Measurements from ENCODE around the gene SLC23A1.

SLC23A1 gene

DNA sequence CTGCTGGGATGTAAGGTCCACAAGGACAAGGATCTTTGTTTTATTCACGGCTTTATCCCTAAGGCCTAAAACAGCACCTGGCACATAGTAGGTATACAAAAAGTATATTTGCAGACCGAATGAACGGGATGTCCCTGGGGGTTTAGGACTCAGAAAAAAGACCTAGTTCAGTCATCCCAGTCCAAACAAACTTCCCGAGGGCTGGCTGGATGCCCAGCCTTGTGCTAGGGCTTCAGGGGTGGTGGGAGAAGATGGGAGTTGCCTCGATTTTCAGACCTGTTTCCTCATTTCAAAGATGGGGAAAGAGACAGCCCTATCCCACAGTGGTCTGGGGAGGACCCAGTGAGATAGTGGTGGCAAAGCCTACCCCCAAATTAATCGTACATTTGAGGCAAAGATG lies 14.8 kb upstream of the SLC23A1 start:
- DNase-seq (no peak), ATAC-seq (no peak)
- Mint-ChIP-seq H3K4me1 (peaks cover 32% of the 10 kb centered on the region), H3K27me3 (no peaks in the 10 kb centered on the region), H3K9me3 (no peaks in the 10 kb centered on the region), H3K4me3 (no peak overlapping the region), H3K27ac (peak overlapping the region; percentile 31), H3K36me3 (ENCODE audit: low read depth) (peaks cover 3% of the 10 kb centered on the region)

DNA sequence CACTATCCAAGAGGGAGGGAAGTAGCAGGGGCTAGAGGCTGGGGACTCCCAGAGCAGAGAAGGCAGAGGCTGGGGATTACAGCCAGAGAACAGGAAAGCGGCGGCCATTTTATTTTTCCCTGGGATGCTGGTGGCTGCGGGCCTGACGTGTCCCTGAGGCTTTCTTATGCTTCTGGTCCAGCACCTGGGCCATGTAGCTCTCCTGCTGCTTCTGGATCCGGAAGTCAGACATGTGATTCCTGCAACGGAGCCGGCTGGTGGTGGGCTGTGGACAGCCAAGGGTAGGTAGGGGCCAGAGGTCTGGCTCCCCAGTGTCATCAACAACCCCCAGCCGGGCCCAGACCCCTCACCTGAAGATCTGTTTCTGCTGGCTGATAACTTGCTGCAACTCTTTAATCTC lies 13.6 kb upstream of the SLC23A1 start:
- ATAC-seq (no peak), DNase-seq (no peak)
- peaks cover 3% of the 10 kb centered on the region for H3K36me3 Mint-ChIP-seq (ENCODE audit: low read depth)
- H3K4me1 Mint-ChIP-seq = peaks cover 29% of the 10 kb centered on the region
- no peaks in the 10 kb centered on the region for H3K9me3 Mint-ChIP-seq
- H3K27ac Mint-ChIP-seq = no peak overlapping the region
- H3K4me3 Mint-ChIP-seq = no peak overlapping the region
- no peaks in the 10 kb centered on the region for H3K27me3 Mint-ChIP-seq

DNA sequence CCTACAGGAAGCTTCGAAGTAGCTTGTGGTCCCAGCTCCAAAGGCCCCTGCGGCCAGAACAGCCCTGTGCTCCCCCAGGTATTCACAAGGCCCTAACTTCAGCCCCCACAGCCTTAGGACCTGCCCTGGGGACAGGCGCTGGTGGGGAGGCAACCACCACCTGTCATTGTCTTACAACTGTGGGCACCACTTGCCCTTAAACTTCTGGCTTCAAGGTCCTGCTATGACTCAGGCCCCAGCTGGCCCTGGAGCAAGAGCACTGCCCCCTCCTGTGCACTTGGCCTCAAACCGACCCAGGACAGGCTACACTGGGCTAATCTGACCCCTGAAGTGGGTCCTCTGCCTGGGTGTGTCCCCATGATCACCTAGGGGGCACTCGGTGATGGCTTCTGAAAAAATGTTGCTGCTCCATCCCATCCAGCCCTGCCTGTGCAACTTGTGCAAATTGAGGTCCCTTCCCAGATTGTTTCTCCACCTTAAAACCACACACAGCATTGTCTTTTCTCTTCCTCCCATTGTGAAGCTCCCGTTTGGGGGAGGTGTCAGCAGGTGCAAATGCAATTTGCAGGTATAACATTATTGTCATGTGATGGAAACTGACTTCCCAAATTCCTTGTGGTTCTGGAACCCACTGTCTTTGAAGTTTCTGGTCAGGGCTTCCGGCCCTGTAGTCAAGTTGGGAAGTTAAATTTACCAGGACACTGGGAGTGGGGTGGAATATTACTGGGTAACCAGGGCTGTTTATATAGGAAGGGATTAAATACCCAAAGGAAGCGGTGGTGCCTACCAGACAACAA lies 12.9 kb upstream of the SLC23A1 start:
- peaks cover 3% of the 10 kb centered on the region for H3K36me3 Mint-ChIP-seq (ENCODE audit: low read depth)

DNA sequence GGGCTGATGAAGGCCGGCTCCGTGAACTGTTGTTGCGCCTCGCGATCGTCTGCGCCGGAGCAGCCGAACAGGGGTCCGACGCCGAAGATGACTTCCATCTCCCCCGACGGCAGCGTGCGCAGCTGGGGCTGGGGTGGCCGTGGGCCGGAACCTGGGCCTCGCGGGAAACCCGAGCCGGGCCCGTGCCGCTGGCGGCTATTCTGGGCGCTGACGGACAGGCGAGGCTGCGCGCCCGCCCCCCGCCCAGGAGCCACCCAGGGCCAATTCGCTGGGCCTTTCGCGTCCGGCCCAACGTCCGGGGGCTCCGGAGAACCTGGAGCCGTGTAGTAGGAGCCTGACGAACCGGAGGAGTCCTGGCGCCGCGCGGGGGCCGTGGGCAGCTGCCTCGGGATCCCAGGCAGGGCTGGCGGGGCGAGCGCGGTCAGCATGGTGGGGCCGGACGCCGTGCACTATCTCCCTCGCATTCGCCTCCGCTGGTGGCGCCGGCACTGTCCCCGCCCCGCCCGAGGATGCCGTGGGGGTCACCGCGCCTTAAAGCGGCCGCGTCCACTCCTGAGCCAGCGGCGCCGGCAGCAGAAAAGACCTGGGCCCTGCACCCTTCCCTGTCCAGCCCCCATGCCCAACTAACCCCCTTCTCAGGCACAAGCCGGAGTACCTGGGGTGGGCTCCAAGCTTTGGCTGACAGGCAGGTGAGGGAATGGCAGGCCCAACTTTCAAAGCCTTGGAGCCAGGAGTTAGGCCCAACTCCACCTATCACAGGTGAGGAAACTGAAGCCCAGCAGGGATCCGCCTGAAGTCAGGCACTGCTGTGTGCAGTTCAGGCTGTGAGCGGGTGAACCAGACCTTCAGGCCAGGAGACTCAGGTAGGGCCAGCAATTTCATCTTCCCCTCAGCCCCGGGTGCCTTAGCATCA lies 11.8 kb upstream of the SLC23A1 start, which contains the start of gene PROB1:
TSS of gene PROB1 (minus strand) at position 451 of the 913 bp plus-strand sequence. CDS start at position 428, 23 bp downstream.
- H3K27ac Mint-ChIP-seq = no peak within 1 kb of the TSS
- H3K4me1 Mint-ChIP-seq = peaks cover 45% of the 10 kb centered on the region
- DNase-seq (no peak), ATAC-seq (no peak)
- H3K36me3 Mint-ChIP-seq (ENCODE audit: low read depth) = peaks cover 3% of the 10 kb centered on the region
- H3K9me3 Mint-ChIP-seq = no peaks in the 10 kb centered on the region
- H3K27me3 Mint-ChIP-seq = no peaks in the 10 kb centered on the region
- peak within 1 kb of the TSS; percentile 92 for H3K4me3 Mint-ChIP-seq

More for the DNA sequence above, 12.9 kb upstream of the SLC23A1 start:
- Mint-ChIP-seq H3K4me3 (peak overlapping the region; percentile 1), H3K4me1 (peaks cover 35% of the 10 kb centered on the region), H3K27me3 (no peaks in the 10 kb centered on the region), H3K9me3 (no peaks in the 10 kb centered on the region), H3K27ac (no peak overlapping the region)
- ATAC-seq = no peak
- DNase-seq = no peak

DNA sequence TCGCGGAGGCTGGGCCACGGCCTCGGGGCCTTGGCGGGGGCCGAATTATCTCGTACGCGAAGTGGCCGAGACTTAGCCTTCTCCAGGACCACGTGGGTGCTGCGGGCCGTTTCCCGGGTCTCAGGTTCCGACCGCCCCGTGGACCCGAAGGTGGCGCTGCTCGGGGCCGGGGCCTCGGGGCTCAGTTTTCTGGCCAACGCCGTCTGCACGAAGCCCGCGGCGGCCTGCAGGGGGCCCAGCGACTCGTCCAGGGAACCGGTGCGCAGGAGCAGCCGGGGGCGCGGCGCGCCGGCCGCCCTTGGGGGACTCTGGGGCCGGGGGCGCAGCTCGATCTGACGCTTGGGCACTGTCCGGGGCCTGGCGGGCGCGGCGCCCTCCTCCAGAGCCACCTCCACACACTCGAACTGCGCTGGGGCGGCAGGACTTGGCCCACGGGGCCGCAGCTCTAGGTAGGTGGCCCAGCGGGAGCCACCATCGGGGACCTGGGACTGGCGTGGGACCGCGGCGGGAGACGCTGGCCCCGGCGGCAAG lies 11.1 kb upstream of the SLC23A1 start:
- H3K27ac Mint-ChIP-seq = no peak overlapping the region
- H3K4me1 Mint-ChIP-seq = peaks cover 45% of the 10 kb centered on the region
- no peak for ATAC-seq

DNA sequence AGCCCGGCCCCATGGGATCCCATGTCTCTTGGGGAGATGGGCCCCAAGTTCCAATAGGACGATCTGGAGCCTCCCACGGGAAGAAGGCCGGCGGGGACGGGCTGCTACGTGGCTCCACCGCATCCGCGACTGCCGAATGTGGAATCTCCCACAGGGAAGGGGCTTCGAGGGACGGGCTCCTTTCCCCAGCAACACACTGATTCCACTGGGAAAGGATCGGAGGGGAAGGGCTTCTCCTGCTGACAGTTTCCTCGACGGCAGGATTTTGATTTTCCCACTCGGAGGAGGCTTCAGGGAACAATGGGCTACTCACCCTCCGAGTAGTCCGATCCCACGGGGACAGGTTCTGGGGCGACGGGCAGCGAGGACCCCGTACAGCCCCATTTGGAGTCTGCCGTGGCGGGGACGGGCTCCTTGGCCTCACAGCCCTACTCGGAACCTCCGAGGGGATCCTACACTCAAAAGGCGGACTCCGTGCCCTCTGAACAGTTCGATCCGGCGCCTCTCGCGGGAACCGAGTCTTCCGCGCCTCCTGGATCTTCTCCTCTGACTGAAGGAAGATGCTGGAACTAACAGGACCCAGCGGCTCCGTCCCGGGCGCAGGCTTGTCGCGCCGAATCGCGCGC lies 10.5 kb upstream of the SLC23A1 start:
- Mint-ChIP-seq H3K36me3 (ENCODE audit: low read depth) (peaks cover 3% of the 10 kb centered on the region), H3K27ac (peak overlapping the region; percentile 86), H3K27me3 (no peaks in the 10 kb centered on the region), H3K4me1 (peaks cover 46% of the 10 kb centered on the region), H3K9me3 (no peaks in the 10 kb centered on the region), H3K4me3 (peak overlapping the region; percentile 92)
- DNase-seq (no peak), ATAC-seq (no peak)

More for the DNA sequence above, 11.1 kb upstream of the SLC23A1 start:
- H3K4me3 Mint-ChIP-seq = peak overlapping the region; percentile 92
- DNase-seq = peak; percentile 67
- no peaks in the 10 kb centered on the region for H3K27me3 Mint-ChIP-seq
- no peaks in the 10 kb centered on the region for H3K9me3 Mint-ChIP-seq
- peaks cover 3% of the 10 kb centered on the region for H3K36me3 Mint-ChIP-seq (ENCODE audit: low read depth)

DNA sequence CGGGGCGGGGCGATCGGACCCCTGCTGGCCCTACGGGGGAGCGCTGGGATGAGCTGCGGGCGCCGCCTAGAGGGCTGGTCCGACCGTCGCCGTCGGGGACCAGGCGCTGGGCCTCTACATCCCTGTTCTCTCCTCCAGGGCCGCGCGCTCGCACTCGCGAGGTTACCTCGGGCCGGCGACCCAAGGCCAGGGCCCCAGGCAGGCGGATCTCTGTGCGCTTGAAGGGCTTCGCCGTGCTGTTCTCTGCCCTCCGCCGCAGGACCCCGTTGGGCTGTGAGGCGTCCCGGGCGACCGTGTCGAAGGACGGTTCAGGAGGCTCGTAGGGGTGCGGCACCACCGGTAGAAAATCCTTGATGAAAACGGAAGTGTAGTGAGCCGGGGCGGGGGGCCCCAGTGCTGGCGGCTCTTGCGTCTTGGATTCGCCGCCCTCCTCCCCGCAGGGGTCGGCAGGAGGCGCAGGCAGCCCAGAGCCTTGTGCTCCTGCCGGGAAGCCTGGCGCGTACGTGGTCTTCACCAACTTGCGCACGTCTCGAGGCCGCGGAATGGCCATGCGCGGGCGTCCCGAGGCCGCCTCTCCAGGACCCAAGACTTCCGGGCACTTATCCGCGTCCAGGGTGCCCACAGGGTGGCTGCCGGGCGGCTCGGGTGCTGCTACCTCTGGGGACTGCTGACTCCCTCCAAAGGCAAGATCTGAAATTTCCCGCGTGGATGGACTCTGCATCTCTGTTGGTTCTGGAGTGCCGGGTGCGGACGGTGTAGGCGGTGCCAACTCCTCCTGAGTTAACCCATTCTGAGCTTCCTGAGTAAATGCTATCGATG lies 9.8 kb upstream of the SLC23A1 start:
- Mint-ChIP-seq H3K4me1 (peaks cover 50% of the 10 kb centered on the region), H3K27ac (peak overlapping the region; percentile 86), H3K36me3 (ENCODE audit: low read depth) (peaks cover 3% of the 10 kb centered on the region), H3K9me3 (no peaks in the 10 kb centered on the region), H3K27me3 (no peaks in the 10 kb centered on the region), H3K4me3 (peak overlapping the region; percentile 92)
- ATAC-seq (peak; percentile 74), DNase-seq (peak; percentile 92)

DNA sequence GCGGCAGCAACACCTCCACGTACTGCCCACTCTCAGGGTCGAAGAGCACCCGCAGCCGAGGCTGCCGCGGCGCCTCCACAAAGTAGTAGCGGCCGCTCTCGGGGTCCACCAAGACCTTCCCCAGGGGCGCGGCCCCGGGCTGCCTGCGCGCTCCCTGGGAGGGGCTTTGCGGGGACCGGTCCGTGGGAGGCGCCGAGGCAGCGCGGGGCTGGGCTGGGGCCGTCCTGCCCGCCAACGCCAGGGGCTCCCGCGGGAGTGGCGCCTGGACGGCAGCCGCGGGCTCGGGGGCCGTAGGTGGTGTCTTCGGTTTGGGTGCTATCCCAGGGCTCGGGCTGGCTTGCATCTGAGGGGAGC lies 9.2 kb upstream of the SLC23A1 start:
- Mint-ChIP-seq H3K27me3 (no peaks in the 10 kb centered on the region), H3K4me3 (peak overlapping the region; percentile 92), H3K4me1 (peaks cover 52% of the 10 kb centered on the region), H3K27ac (peak overlapping the region; percentile 86), H3K36me3 (ENCODE audit: low read depth) (peaks cover 3% of the 10 kb centered on the region), H3K9me3 (no peaks in the 10 kb centered on the region)
- ATAC-seq = no peak
- no peak for DNase-seq

DNA sequence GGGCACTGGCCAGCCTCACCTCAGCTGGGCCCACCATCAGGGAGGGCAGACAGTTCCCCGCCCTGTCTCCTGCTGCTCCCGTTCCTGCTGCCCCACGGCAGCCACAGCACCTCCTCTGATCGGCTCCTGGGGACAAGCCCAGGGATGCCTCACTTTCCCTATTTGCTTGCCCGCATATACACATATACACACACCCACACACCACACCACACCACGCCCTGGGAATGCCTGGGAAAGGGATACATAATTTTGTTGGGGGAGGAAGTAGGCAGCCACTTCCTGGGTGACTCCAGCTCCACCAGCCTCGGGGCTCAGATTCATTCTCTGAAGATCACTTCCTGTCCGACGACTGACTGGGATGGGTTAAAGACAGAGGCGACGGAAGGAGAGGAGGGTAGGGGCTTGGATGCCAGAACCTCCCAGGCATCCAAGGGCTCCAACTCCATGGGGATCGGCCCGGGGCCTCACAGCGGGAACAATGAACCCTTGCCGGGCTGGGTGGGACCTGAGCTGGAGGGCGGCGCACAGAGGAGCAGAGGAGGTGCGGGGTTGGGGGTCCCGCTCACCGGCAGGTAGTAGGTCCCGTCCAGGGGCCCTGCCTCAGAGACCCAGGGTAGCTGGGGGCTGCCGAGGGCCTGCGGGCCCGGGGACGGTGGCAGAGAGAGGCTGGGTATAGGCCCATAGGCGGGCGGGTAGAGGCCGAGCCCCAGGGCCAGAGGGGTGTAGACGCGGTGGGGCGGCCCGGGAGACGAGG lies 8.7 kb upstream of the SLC23A1 start:
- Mint-ChIP-seq H3K4me1 (peaks cover 54% of the 10 kb centered on the region), H3K9me3 (no peaks in the 10 kb centered on the region)
- ATAC-seq = peak; percentile 1

DNA sequence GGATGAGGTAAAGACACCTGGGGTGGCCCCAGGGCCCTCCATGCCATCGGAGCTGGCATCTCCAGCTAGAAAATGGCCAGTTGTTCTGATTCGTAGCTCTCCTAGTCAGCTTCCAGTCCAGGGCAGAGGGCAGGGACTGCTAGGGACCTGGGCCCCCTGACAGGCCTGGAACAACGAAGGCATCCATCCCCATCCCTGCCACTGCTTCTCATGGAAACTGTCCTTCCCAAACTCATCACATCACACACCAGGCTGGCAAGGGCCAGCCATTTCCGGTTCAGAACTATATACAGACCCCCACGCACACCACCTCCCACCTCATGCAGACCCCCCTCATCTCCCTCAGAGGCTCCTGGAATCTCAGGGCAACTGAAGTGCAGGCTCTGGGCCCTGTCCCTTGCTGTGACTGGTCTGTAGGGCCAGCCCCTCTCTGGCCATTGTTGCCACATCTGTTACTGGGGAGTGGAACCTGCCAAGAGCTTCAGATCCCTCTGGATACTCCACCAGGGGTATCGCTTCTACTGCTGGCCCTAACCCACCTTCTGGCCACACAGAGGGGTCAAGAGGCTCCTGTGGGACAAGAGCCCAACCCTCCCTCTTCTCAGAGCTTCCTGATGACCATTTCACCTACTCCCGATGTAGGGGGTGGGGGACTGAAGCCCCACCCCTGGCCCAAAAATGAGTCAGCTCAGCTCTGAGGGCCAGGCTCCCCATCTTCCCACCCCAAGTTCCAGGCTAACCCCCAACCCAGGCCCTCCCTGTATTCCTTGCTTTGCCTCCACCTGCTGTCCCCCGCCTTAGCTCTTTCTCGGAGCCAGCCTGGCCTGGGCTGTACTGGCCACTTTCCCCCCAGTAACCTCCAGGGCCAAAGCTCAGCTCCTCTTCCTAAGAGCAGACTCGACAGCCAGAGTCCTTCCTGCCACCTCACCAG lies 7.8 kb upstream of the SLC23A1 start:
- Mint-ChIP-seq H3K4me1 (peaks cover 57% of the 10 kb centered on the region), H3K27me3 (no peaks in the 10 kb centered on the region), H3K27ac (peak overlapping the region; percentile 95), H3K4me3 (peak overlapping the region; percentile 92), H3K36me3 (ENCODE audit: low read depth) (peaks cover 2% of the 10 kb centered on the region), H3K9me3 (no peaks in the 10 kb centered on the region)
- DNase-seq (no peak), ATAC-seq (no peak)

More for the DNA sequence above, 8.7 kb upstream of the SLC23A1 start:
- H3K36me3 Mint-ChIP-seq (ENCODE audit: low read depth) = peaks cover 5% of the 10 kb centered on the region
- H3K27ac Mint-ChIP-seq = peak overlapping the region; percentile 95
- DNase-seq = no peak
- H3K4me3 Mint-ChIP-seq = peak overlapping the region; percentile 92
- no peaks in the 10 kb centered on the region for H3K27me3 Mint-ChIP-seq

DNA sequence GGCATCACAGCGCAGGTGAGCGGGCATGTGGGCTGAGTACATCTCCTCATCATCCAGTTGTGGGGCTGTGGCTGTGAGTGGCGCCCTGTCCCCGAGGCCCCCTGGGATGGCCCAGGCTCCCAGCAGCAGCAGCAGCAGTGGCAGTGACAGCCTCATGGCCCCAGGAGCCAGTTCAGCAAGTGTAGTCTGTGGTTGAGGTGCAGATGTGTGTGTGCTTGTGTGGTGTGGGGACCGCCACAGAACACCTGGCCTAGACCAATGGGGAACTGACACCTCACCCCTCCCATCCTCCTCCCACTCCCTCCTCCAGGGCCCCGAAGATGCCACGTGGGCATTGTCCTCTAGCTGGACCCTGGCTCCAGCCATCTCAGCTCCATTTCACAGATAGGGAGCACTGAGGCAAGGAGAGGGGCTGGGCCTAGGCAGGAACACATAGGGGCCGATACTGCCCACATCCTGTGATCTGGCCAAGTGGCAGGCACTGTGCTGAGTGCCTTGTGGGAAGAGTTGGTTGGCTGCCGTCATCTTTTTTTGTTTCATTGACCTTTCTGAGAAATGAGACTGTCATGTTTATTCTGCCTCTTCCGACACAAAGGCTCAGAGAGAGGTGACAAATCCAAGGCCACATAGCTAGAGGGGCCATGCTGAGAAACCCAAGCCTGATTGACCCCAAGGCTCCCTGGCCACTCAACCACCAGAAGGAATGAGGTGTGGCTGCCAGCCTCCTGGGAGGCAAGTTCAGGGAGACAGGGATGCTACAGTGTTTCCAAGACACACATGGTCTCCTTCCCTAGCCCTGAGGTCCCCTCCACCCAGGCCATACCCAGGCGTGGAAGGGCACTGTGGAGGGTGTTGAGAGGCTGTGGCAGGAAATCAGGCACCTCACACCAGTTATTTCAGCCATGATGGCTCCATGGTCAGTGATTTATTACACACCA lies 6.9 kb upstream of the SLC23A1 start, which contains the start of gene MZB1:
TSS of gene MZB1 (minus strand) at position 213 of the 938 bp plus-strand sequence. CDS start at position 156, 57 bp downstream.
- peak within 1 kb of the TSS; percentile 92 for H3K4me3 Mint-ChIP-seq
- H3K4me1 Mint-ChIP-seq = peaks cover 64% of the 10 kb centered on the region
- DNase-seq (peak; percentile 76), ATAC-seq (peak; percentile 72)
- peak within 1 kb of the TSS; percentile 95 for H3K27ac Mint-ChIP-seq
- H3K9me3 Mint-ChIP-seq = no peaks in the 10 kb centered on the region
- peaks cover 2% of the 10 kb centered on the region for H3K36me3 Mint-ChIP-seq (ENCODE audit: low read depth)
- no peaks in the 10 kb centered on the region for H3K27me3 Mint-ChIP-seq

Measured in activated naive CD8-positive, alpha-beta T cell treated with anti-CD3 and anti-CD28 coated beads, Interleukin-2, amount 50 U/mL, for 24 hours (primary cell).